ENCODE data around the gene RNMT. TPM values are rescaled to one million over a fixed set of nuclear protein-coding genes. Genes with fewer than 3 reads are reported as not detected.
"Not testable (repeated sequence)": the region's sequence is repeated elsewhere in the genome, so short reads cannot be mapped to it uniquely, and the experiment has no call there.

Gene RNMT
- total RNA-seq, 1 donor from 2014 or later: 23.2 TPM

- DNase-seq (ENCODE audit: low spot score): no peak
Measured at GRCh38 chr18:13730481-13730880, 4.0 kb downstream of the RNMT start.

DNA sequence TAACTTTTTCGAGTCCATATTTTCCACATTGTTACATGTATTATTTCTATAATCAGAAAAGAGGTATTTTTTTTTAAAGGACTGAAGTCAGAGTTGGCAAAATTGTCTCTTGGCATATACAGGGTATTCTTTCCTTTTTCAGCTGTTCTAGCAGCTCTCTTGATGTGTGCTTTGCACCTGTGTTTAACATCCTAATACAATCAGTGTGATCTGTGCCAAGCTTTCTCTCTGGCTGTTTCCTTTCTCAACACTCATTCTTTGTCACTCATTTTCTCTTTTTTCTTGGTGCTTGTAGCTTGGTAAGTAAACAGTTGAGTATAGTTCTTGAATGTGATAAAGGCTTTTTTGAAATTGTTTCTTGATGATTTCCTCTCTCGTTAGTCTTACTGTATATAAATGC lies 9.2 kb downstream of the RNMT start:
- no peak for DNase-seq (ENCODE audit: low spot score)

DNA sequence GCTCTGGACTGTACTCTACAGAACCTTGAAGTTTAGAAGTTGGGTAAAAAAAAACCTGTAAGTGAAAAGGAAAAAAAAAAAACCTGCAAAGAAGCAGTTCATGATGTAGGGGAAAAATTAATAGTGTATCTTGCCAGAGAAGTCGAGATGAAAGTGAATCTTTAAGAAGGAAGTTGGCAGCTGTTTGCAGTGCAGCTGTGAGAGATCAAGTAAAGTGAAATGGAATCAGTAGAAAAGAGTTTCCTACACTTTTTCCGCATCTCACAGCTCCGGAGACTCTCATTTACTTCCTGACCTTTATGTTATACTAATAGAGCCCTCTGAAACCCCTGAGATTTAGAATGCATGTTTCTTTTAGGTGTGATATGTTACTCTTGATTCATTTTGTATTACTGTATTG lies 19.2 kb downstream of the RNMT start:
- no peak for DNase-seq (ENCODE audit: low spot score)

DNA sequence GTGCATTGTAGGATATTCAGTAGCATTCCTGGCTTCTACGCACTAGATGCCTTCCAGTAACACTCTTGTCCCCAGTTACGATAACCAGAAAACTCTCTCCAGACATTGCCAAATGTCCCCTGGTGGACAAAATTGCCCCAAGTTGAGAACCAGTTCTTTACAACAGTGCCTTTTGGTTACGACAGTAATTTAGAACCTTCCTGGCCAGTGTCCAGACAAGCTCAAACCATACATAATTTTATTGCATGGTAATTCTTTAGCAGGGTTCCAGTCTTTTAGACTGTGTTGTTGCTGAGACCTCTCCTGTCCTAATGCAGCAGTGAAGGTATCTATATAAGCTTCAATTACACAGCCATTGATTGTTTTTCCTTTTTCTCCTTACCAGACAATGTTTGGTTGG lies 20.2 kb downstream of the RNMT start:
- DNase-seq (ENCODE audit: low spot score): no peak

- DNase-seq (ENCODE audit: low spot score): not testable (repeated sequence)
Measured at GRCh38 chr18:13751599-13751998, 25.1 kb downstream of the RNMT start.

- no peak for DNase-seq (ENCODE audit: low spot score)
Measured at GRCh38 chr18:13756261-13756660, 29.8 kb downstream of the RNMT start.

- no peak for DNase-seq (ENCODE audit: low spot score)
Measured at GRCh38 chr18:13756671-13757070, 30.2 kb downstream of the RNMT start.

DNA sequence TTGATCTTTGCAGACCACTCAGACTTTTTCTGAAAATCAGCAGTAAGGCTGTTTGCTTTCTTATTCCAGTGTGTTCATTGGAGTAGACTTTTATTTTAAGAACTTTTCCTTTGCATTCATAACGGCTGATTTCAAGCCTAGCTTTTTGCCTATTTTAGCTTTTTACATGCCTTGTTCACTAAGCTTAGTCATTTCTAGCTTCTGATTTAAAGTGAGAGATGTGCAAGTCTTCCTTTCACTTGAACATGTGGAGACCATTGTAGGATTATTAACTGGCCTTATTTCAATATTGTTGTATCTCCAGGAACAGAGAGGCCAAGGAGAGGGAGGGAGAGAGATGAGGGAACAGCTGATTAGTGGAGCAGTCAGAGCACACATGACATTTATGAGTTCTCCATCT lies 32.1 kb downstream of the RNMT start:
- DNase-seq (ENCODE audit: low spot score): no peak

DNA sequence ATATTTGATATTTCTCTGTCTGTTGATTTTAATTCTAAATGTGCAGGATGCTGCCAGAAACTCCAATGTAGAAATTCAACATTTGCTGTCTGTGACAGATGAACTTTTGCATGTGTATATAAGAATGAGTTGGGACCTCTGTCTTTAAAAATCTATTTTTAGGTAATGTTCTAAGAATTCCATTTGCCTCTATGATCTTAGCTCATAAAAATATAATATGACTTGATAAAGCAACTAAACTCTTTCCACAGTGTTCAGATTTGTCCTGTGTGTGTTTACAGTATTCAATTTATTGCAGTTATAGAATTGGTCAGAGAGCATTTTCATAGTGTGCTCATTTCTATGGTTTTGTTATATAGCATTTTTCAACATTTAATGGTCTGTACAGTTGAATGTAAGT lies 33.6 kb downstream of the RNMT start:
- no peak for DNase-seq (ENCODE audit: low spot score)

DNA sequence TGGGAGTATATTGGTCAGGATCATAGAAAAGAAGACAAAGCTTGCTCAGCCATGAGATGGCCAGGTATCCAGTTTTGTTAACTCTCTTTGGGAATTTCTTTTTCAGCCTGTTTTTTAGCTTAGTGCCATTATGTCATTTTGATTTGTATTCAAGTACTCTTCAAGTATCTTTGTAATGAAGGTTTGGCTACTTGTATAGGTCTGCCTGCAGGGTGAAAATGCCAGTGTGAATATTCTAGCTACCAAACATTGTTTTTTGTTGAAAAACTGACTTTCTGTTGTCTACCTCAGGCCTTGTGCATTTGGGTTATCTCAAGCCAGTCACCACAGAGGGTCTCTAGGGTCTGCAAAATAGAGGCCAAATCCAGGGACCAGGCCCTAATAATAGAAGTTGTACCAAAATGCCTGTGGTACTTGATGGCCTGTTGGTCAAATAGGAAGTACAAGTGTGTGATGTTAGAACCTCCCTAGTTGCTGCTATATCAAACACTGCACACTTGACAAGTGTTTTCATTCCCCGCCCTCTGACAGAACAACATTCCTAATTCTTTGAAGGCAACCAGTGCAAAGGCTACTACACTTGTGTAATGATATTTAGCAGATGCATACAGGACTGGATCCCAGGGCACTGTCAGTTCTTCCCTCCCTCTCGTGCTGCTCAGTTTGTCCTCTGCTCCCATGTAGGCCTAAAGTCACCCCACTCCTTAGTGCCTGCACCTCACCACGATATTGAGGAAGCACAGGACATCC lies 36.4 kb downstream of the RNMT start:
- DNase-seq (ENCODE audit: low spot score): no peak

DNA sequence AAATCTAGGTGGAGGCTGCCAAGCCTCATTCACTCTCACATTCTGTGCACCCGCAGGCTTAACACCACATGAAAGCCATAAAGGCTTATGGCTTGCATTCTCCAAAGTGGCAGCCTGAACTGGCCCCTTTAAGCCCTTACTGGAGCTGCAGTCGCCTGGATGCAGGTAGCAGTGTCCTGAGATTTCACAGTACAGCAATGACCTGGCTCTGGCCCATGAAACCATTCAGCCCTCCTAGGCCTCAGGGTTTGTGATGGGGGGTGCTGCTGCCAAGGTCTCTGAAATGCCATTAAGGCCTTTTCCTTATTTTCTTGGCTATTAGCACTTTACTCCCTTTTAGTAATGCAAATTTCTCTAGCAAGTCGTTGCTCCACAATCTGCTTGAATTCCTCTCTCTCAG lies 48.6 kb downstream of the RNMT start:
- no peak for DNase-seq (ENCODE audit: low spot score)

DNA sequence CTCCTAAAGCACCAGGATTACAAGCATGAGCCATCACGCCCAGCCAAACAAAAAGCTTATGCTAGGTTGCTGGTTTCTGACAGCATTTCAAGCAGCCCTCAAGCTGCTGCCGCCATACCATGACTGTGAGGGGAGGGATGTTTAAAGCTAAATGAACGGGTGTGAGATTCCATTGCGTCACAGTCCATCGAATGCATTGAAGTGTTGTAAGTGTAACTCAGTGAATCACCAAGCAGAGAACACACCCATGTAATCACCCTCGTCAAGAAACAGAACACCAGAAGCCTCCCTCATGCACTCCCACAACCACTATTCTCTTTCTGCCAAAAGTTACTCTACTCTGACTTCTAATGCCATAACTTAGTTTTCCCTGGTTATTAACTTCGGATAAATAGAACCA lies 64.7 kb downstream of the RNMT start:
- DNase-seq (ENCODE audit: low spot score): no peak

GRCh38 chr18:13793819-13794218 lies 67.3 kb downstream of the RNMT start:
- no peak for DNase-seq (ENCODE audit: low spot score)

DNA sequence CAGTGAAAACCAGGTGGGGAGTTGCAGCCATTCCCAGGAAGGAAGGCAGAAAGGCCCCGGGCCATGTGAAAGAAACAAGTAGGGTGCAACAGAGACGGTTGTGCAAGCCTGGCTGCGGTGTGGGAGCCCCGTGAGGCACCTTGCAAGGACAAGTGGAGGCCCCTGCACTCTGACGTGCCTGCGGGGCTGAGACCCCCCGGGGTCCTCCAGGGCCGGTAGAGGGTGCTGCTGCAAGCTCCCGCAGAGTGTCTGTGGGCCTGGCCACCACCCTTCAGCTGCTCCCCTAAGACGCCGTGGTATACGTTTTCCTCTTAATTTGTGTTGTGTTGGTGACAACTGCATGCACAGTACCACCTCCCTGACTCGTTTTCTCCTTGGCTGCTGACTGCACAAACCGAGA lies 70.0 kb downstream of the RNMT start:
- DNase-seq (ENCODE audit: low spot score): no peak

DNA sequence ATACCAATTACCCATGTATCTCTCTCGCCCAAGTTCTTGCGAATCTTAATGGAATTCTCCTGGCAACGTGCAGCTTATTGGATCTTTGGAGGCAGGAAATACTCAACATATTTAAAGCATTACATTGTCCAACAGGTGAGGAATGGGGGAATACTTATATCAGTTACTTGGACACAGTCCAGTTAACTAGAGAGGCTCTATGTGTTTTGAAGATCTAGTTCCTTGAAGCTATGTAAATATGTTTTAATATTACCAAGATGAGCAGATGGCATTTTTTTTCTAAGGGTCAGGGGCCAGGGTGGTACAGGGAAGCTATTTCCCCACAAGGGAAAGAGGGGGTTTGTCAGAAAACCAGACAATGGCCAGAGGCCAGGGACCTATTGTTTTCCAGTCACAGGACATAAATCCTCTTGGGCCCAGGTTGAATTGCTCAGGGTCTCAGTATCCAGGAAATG lies 70.7 kb downstream of the RNMT start:
- DNase-seq (ENCODE audit: low spot score): no peak

DNA sequence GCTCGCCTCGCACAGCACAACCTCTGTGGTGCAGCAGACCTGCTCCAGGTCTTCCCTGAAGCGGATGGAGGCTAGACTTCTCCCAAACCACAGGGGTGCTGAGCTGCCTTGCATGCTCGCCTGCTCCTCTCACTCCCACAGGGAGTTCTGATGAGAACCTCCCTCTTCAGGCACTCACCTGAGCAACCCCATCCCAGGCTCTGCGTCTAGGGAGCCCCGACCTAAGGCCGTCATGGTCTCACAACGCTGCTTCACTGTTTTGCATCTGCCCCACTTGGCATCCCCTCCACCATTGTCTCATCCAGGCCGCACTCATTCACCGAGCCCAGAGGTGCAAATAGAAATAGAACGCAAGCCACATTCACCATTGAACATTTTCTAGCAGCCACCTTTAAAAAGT lies 72.9 kb downstream of the RNMT start:
- DNase-seq (ENCODE audit: low spot score): no peak

DNA sequence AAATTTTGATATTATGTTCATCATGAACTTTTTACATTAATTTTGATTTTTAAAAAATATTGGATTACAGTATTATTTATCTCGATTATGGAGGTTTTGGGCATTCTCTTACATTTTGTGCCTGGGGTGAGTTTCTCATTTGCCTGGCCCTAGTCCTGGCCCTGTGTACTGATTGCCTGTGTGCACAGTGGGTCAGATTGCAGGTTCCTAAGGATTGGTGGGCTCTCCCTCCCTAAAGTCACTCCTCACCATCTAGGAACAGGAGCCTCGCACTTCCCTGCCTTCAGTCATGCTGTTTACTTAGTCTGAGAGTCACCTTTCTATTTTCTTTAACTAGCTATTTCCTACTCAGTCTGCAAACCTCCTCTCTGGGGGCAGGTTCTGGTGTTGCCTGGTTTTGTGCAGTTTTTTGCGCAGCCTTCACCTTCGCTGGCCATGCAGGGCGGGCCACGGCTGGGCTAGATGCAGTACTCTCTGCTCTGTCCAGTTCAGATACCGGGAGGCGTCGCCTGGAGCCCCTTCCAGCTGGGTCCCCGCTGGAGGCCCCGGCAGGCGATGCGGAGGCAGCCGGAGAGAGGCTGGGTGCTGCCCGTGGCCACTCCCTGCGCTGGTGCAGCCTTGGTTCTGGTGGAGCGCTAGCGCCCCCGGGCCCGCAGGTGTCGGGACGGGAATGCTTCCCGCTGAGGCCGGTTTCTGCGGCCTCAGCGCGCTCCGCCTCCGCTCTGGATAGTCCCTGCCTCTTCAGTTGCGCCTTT lies 74.2 kb downstream of the RNMT start:
- DNase-seq (ENCODE audit: low spot score): no peak

- DNase-seq (ENCODE audit: low spot score): no peak
Measured at GRCh38 chr18:13801260-13801601, 74.8 kb downstream of the RNMT start.

DNA sequence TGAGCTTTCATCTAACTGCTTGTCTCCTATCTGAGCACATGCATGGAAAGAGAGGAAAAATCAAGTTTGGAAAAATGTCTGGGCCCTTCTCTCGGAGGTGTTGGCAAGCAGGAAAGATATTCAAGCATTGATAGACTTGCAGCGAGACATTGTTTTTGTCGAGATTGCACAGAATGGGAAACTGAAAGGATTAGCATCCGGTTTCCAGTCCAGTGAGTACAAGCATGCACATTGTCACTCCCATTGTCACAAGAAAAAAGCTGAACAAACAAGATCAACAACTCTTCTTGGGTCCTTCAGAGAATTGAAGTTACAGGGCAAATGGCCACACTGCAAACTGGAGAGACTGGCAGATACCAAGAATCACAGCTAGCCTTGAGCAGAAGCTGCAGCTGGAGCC lies 77.8 kb downstream of the RNMT start:
- no peak for DNase-seq (ENCODE audit: low spot score)

- DNase-seq (ENCODE audit: low spot score): no peak
Measured at GRCh38 chr18:13808294-13809042, 82.0 kb downstream of the RNMT start.

DNA sequence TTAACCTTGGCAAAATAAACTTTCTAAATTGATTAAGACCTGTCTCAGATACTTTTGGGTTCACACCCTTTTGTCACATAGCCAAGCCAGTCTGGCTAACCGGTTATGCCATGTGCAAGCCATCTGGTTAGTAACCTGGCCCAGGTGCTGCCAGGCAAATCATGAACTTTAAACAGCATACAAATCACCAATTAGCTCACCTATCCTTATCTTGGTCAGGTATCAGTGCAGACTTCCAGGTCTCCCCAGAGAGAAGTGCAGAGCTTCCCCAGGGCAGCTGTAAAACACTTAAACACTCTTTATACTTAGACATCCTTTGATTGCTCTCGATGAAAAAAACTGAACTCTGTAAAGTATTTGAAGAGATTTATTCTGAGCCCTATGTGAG lies 82.6 kb downstream of the RNMT start:
- DNase-seq (ENCODE audit: low spot score): no peak

DNA sequence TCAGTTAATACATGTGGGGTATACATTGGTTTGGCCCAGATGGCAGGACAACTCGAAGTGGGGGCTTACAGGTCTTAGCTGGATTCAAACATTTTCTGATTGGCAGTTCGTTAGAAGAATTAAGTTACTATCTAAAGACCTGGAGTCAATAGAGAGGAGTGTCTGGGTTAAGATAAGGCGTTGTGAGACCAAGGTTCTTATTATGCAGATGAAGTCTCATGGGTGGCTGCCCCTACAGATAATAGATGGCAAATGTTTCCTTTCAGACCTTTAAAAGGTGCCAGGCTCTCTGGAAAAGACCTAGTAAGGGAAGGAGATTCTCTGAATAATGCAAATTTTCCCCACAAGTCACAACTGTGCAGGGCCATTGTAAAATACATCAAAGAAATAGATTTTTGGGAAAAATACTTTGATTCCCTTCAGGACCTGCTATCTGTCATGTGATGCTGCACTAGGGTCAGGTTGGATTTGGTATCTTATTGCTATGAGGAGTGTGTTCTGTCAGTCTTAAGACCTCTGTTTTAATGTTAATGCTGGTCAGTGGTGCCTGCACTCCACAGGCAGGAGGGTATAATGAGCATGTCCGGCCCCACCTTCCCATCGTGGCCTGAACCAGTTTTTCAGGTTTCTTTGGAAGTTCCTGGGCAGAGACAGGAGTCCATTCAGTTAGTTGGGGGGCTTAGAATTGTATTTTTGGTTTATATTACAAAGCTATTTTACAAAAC lies 83.2 kb downstream of the RNMT start:
- no peak for DNase-seq (ENCODE audit: low spot score)

All from mesenteric fat pad (tissue), 1 donor.